Mucosa of descending colon (tissue), 3 donors: ENCODE data around the gene HS1BP3. TPM values are rescaled to one million over a fixed set of nuclear protein-coding genes. Genes with fewer than 3 reads are reported as not detected.
A peak's percentile ranks its signal among the peaks of the same experiment; 100 is the strongest.

Experiments
- ATAC-seq: fragments of 200-7000 bp; cut with Tn5 transposase; one replicate; pipeline ENCODE4 v1.9.1; 2020; ENCODE audit warnings: mild to moderate bottlenecking, moderate library complexity
- DNase-seq, 3 donors: peaks; one replicate each; pipeline ENCODE4 v3.0.0-alpha.2; 2020
- H3K36me3 ChIP-seq: fragments of 200-600 bp; one replicate; pipeline ENCODE4 v1.8.0; 2021; ENCODE audit warnings: low read depth, mild to moderate bottlenecking
- H3K4me1 ChIP-seq: fragments of 200-600 bp; one replicate; pipeline ENCODE4 v1.8.0; 2021; ENCODE audit warnings: low read depth, mild to moderate bottlenecking
- H3K4me3 ChIP-seq: fragments of 200-600 bp; one replicate; pipeline ENCODE4 v1.8.0; 2021; ENCODE audit warnings: mild to moderate bottlenecking
- H3K9me3 ChIP-seq: fragments of 200-600 bp; one replicate; pipeline ENCODE4 v1.8.0; 2021; ENCODE audit warnings: mild to moderate bottlenecking
- intact Hi-C, 2 donors: fragments of 100-400 bp; cut with DNase I in 1 of 2; cut with micrococcal nuclease in 1 of 2; formaldehyde crosslinking; loops; one replicate each; pipeline versions ENCODE4 v1.11.0 to v1.11.1; 2022; cut with DNase I, micrococcal nuclease
- total RNA-seq, 3 donors: library from RNA; stranded (reverse); fragmentation: NEBNext Ultra II Directional in 2 of 3; extraction: Animal tissue kit (Norgen Biotek cat#: 25700) in 2 of 3; gene quantifications; one replicate each; pipeline versions ENCODE4 v1.2.1 to v1.2.4, GENCODE V29; 2021 to 2023
- TF ChIP-seq, protein P1 (sequence below): fragments of 200-600 bp; IDR thresholded peaks from one replicate; pipeline ENCODE4 v1.8.0; 2022; ENCODE audit warnings: antibody characterized with exemption, mild to moderate bottlenecking
- donor health status: DM: no; HTN: no; CAD: no; lungs with moderate emphysema.
- donor health status: DM: no; HTN: no; CAD: no.
- donor health status: DM: no; HTN: yes; CAD: no.

The HS1BP3 gene
- total RNA-seq, 3 donors from 2014 or later, result 28.8 to 47.0 (median 29.7) TPM

DNA sequence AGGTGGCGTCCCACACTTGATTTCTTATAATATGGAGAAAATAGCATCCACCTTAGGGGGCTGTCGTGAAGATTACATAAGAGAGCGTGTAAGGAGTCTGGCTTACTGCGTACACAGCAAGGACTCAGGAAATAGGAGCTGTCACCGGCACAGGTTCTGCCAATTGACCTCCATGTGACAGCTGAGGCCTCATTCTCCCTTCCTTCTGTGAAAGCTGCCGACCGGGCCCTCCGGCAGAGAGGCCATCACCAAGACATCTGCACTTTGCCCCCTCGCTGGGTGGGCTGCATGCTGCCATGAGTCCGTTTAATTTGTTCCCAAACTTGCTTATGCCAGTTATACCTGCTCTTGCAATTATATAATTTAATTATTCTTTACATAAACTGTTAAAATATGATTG, 27.7 kb downstream of the HS1BP3 start:
- TF ChIP-seq, protein P1, sequence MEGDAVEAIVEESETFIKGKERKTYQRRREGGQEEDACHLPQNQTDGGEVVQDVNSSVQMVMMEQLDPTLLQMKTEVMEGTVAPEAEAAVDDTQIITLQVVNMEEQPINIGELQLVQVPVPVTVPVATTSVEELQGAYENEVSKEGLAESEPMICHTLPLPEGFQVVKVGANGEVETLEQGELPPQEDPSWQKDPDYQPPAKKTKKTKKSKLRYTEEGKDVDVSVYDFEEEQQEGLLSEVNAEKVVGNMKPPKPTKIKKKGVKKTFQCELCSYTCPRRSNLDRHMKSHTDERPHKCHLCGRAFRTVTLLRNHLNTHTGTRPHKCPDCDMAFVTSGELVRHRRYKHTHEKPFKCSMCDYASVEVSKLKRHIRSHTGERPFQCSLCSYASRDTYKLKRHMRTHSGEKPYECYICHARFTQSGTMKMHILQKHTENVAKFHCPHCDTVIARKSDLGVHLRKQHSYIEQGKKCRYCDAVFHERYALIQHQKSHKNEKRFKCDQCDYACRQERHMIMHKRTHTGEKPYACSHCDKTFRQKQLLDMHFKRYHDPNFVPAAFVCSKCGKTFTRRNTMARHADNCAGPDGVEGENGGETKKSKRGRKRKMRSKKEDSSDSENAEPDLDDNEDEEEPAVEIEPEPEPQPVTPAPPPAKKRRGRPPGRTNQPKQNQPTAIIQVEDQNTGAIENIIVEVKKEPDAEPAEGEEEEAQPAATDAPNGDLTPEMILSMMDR, result no peak

DNA sequence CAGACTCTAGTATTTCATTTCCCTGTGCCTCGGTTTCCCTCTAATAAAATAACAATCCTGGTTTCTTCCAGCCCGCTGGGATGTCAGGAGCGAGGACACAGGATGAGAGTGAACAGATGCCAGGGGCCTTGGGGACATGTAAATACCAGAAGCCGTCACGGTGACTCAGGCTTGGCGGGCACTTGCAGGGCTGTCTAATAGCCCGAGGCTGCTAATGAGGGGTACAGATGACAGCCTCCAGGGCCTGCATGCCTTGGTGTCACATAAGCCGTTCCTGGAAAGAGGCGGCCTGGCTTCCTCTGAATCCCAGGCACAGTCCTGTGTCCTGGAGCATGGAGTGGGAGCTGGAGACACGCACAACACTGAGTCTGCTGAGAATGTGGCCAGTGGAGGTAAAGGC, 28.2 kb downstream of the HS1BP3 start:
- DNase-seq, result no peak
- H3K4me1 ChIP-seq, result peaks cover 8% of the 10 kb centered on the region

More for the DNA sequence above, 27.7 kb downstream of the HS1BP3 start:
- Histone ChIP-seq H3K4me3 (no peak overlapping the region), H3K36me3 (no peaks in the 10 kb centered on the region), H3K4me1 (peaks cover 3% of the 10 kb centered on the region), H3K9me3 (no peaks in the 10 kb centered on the region)
- peak in 1 of 3 donors; percentile 56 for DNase-seq
- intact Hi-C loops, result no loop called here
- ATAC-seq, result peak; percentile 45

DNA sequence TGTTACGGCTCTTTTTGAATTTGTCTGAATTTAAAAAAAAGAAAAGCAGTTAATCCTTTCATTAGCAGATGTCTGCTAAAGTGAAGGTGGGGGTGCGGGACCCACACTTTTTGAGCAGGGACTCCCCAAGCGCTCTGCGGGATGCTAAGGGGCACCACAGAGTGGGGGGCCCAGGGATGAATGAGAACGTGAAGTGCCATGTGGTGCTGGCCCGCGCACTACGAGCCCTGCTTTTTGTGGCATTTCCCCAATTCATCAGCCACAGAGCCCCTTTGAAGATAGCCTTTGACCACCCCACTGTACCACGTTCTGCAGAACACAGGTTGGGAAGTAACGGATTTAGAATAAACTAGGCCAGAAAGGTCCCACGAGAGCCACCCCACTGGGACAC, 28.6 kb downstream of the HS1BP3 start:
- Histone ChIP-seq H3K4me3 (no peak overlapping the region), H3K36me3 (no peaks in the 10 kb centered on the region), H3K4me1 (peaks cover 8% of the 10 kb centered on the region), H3K9me3 (no peaks in the 10 kb centered on the region)
- intact Hi-C loops, result no loop called here
- ATAC-seq, result no peak
- TF ChIP-seq, protein P1, result no peak
- no peak for DNase-seq

More for the DNA sequence above, 28.2 kb downstream of the HS1BP3 start:
- no peaks in the 10 kb centered on the region for H3K9me3 ChIP-seq
- TF ChIP-seq, protein P1, result no peak
- H3K4me3 ChIP-seq, result no peak overlapping the region
- no peak for ATAC-seq
- no peaks in the 10 kb centered on the region for H3K36me3 ChIP-seq
- intact Hi-C loops, result no loop called here

DNA sequence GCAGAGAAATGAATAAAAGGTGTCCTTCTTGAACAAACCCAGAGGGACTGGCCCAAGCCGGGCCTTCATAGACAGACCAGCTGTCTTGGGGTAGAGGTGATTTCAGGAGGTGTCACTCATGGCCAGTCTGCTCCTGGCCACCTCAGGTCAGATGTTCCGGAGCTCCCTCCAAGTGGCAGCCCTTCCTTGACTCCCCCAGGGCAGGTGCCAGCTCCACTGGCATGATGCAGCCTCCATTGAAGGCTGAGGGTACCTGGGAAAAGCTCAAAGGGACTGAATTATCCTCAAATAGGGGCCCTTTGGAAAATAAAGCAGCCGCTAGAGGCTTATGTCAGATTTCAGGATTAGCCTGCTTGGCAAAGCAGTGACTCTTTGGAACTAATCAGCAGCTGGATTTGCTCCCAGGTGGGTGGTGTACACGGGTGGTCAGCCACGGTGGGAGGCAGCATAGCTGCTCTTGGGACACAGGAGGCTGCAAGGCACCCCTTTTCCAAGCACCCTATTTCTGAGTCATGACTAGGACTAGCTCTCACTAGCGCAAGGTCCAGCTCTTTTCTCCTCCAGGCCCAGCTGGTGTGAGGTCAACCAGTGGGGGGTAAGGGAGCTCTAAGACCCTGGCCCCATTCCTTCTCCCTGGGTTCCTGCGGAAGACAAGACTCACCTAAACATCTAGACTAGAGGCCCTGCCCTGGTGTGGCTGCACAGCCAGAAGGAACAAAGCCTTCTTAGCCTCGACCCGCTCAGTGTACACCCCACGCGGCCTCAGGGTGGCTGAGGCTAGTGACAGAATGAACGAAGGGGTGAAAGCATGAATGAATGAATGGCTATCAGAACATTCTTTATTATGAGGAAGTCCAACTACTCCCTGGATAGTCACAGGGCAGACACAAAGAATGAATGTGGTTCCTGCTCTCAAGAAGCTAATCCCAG, 29.3 kb downstream of the HS1BP3 start:
- no peak for ATAC-seq
- H3K36me3 ChIP-seq, result no peaks in the 10 kb centered on the region

DNA sequence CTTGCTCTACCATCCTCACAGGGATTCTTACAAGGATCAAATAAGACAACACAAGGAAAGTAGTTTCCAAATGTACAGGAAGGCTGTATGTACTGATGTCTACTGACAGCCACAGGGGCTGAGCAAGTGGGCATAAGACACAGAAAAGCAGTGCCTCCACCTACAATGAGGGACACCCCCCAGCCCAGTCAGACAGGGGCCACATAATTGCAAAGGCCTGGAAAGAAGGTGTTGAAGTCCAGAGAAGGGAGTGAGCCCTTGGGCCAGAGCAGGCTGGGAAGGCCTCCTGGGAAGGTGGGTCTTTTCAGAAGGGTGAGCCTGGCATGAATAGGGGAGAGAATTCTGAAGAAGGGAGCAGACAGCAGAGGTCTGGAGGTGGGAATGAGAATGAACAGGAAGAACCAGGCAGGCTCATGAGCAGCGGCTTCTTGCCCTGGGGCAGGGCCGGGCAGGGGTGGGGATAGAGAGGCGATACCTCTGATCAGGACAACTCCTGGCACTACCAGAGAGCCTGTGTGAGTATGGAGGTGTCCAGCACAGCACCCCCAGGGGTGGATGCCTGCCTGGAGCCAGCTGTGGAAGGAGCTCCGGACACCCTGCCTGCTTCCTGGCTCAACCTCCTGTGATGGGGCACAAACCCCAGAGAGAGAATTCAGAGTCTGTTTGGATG, 30.1 kb downstream of the HS1BP3 start:
- intact Hi-C loops, result no loop called here
- H3K4me3 ChIP-seq, result no peak overlapping the region
- TF ChIP-seq, protein P1, result no peak
- H3K4me1 ChIP-seq, result peaks cover 8% of the 10 kb centered on the region
- DNase-seq, result no peak
- ATAC-seq, result no peak
- H3K36me3 ChIP-seq, result no peaks in the 10 kb centered on the region
- no peaks in the 10 kb centered on the region for H3K9me3 ChIP-seq

More for the DNA sequence above, 29.3 kb downstream of the HS1BP3 start:
- DNase-seq, result peak in 1 of 3 donors; percentile 39
- TF ChIP-seq, protein P1, result no peak
- no peak overlapping the region for H3K4me3 ChIP-seq
- no peaks in the 10 kb centered on the region for H3K9me3 ChIP-seq
- intact Hi-C loops, result no loop called here
- H3K4me1 ChIP-seq, result peaks cover 8% of the 10 kb centered on the region
